Natural killer cell (primary cell): Measurements from ENCODE around the gene IL4I1. TPM values are rescaled to one million over a fixed set of nuclear protein-coding genes. Genes with fewer than 3 reads are reported as not detected.
A peak's percentile ranks its signal among the peaks of the same experiment; 100 is the strongest.

Source experiments
- ATAC-seq, 3 donors: fragments of 150-1000 bp in 2 of 3; fragments of 200-7000 bp in 1 of 3; cut with Tn5 transposase; 1 replicate in 1 of 3; 2 replicates in 2 of 3; pipeline ENCODE4 v1.10.0; 2021; ENCODE audit warnings: mild to moderate bottlenecking in 2 of 3, moderate library complexity in 2 of 3
- DNase-seq, 2 donors: peaks; one replicate each; pipeline versions ENCODE4 v3.0.0 to v3.0.0-alpha.2; 2013 to 2021; ENCODE audit warnings: mixed read lengths in 1 of 2
- H3K27ac ChIP-seq: one replicate; pipeline ENCODE4 v1.5.1; 2013; ENCODE audit warnings: mild to moderate bottlenecking, low read length
- H3K27me3 ChIP-seq: one replicate; pipeline ENCODE4 v1.6.1; 2013; ENCODE audit warnings: low read length; ENCODE audit not compliant: control insufficient read depth, insufficient read depth
- H3K36me3 ChIP-seq: one replicate; pipeline ENCODE4 v1.6.1; 2013; ENCODE audit warnings: low read length; ENCODE audit not compliant: control insufficient read depth, insufficient read depth
- H3K4me1 ChIP-seq: one replicate; pipeline ENCODE4 v1.6.1; 2013; ENCODE audit warnings: low read length; ENCODE audit not compliant: control insufficient read depth, insufficient read depth
- H3K4me3 ChIP-seq: one replicate; pipeline ENCODE4 v1.5.1; 2013; ENCODE audit warnings: low read length
- H3K9me3 ChIP-seq: one replicate; pipeline ENCODE4 v1.6.1; 2013; ENCODE audit warnings: low read length; ENCODE audit not compliant: control insufficient read depth, insufficient read depth
- H3K27ac Mint-ChIP-seq, 2 donors: one replicate each; pipeline ENCODE4 v1.8.0; 2022; ENCODE audit warnings: mild to moderate bottlenecking in 2 of 2, mixed read lengths in 2 of 2, moderate library complexity in 1 of 2
- H3K27me3 Mint-ChIP-seq, 2 donors: one replicate each; pipeline ENCODE4 v1.8.0; 2022; ENCODE audit warnings: low read depth in 2 of 2, mixed read lengths in 2 of 2
- H3K36me3 Mint-ChIP-seq: one replicate; pipeline ENCODE4 v1.8.0; 2022; ENCODE audit warnings: mixed read lengths
- H3K4me1 Mint-ChIP-seq, 2 donors: one replicate each; pipeline ENCODE4 v1.8.0; 2022; ENCODE audit warnings: mixed read lengths in 2 of 2
- H3K4me3 Mint-ChIP-seq: one replicate; pipeline ENCODE4 v1.8.0; 2022; ENCODE audit warnings: mild to moderate bottlenecking, moderate library complexity, mixed read lengths
- H3K9me3 Mint-ChIP-seq, 2 donors: one replicate each; pipeline ENCODE4 v1.8.0; 2022; ENCODE audit warnings: mixed read lengths in 2 of 2
- CTCF ChIP-seq: fragments of 200-600 bp; IDR thresholded peaks from one replicate; pipeline ENCODE4 v1.8.0; 2022; ENCODE audit warnings: antibody characterized with exemption
- WGBS: methylation state at CpG from one replicate; pipeline ENCODE4 v1.1.7; 2013; ENCODE audit warnings: missing lambda C conversion rate; ENCODE audit not compliant: insufficient coverage; 5-methylcytosine and 5-hydroxymethylcytosine counted together
- intact Hi-C: fragments of 100-400 bp; cut with micrococcal nuclease; formaldehyde crosslinking; loops from one replicate; pipeline ENCODE4 v1.14.2; 2022
- total RNA-seq, 4 donors: library from RNA; stranded (reverse); fragments of 120-200 nt in 1 of 4; gene quantifications; one replicate each; pipeline versions ENCODE4 v1.2.3 to v1.2.4, GENCODE V29; 2013 to 2022

IL4I1 gene
- total RNA-seq, 3 donors from 2014 or later (not counting 1 experiment from before 2014, with no cell fraction given): 3.0 to 3.8 (median 3.4) TPM

DNA sequence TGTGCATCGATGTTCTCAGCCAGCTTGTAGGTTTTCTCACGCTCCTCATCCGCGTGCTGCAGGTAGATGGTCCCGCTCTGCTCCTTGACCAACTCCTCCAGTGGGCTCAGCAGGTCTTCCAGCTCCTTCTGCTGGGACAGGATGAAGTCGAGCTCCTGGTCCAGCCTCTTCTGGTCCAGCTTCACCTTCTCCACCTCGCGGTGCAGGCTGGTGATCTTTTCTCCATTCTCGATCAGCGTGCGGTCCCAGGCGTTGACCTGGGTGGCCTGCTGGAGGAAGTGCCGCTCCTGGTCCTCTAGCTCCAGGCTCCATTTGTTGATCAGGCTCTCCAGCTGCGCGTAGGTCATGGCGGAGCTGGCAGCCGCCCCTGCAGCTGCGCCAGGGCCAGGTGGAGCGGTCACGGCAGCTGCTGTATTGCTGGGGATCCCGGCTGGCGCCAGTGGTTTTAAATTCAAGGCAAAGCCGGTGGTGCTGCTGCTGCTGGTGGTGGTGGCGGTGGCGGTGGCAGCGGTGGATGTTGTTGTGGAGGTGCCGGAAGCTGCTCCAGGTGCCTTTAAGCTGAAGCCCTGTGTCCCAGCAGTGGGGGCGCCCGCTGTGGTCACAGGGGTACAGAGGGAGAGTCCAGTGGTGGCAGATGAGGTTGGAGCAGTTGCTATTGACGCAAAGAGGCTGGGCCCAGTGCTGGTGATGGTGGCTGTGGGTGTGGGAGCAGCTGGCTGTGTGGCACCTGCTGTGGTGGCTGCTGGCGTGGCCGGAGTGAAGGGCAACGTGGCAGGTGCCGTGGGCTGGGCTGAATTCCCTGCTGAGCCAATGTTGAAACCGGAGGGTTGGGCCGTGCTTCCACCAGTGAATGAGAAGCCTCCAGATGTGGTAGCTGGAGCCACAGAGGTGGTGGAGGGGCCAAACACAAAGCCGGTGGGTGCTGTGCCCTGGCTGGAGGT, 12.1 kb upstream of the IL4I1 start:
- Mint-ChIP-seq H3K27me3 (no peaks in the 10 kb centered on the region), H3K4me1 (peaks cover 9 to 23% of the 10 kb centered on the region in 2 donors), H3K9me3 (no peaks in the 10 kb centered on the region), H3K36me3 (no peaks in the 10 kb centered on the region), H3K4me3 (no peak overlapping the region), H3K27ac (peak overlapping the region in 1 of 2 donors; percentile 21)
- Histone ChIP-seq H3K27me3 (no peaks in the 10 kb centered on the region), H3K4me1 (peaks cover 13% of the 10 kb centered on the region), H3K9me3 (no peaks in the 10 kb centered on the region), H3K27ac (no peak overlapping the region), H3K36me3 (peaks cover 33% of the 10 kb centered on the region), H3K4me3 (no peak overlapping the region)
- ATAC-seq (no peak), DNase-seq (no peak)
- intact Hi-C loops: no loop called here
- TF ChIP-seq CTCF: no peak
- 97% methylated on average over 37 of the region's 37 CpGs for WGBS

- Histone ChIP-seq H3K27me3 (no peaks in the 10 kb centered on the region), H3K27ac (no peak overlapping the region)
Measured at GRCh38 chr19:49907745-49908446, 11.2 kb upstream of the IL4I1 start.

DNA sequence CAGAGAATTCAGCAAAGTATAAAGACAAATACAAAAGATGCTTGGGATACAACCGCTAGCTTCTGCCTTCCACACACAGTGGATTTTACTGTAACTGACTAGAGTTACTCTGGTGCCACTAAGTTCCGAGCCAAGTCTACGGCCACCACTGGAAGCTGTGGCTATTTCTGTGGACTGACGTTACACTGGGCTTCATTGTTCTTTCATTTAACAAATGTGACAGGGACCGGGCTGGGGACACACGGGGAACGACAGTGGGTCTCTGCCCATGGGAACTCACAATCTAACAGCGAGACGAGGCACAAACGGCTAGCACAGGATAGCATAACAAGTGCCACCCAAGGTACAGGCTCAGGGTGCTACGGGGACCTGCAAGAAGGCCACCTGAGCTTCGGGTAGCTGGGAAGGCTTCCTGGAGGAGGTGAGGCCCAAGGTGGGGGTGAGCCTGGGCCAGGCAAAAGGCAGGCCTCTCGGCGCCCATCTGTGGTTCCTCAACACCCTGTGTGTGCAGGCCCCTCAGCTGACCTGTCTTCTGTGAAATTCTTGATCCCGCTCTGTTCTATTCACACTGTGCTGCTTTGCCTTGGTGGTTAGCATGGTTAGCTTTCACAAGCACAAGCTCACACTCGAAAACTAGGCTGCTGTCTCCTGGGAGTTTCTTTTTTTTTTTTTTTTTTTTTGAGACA, 10.3 kb upstream of the IL4I1 start:
- no peaks in the 10 kb centered on the region for H3K9me3 ChIP-seq
- no peaks in the 10 kb centered on the region for H3K9me3 Mint-ChIP-seq
- intact Hi-C loops: no loop called here
- DNase-seq (no peak), ATAC-seq (no peak)
- H3K4me1 Mint-ChIP-seq: peaks cover 9 to 14% of the 10 kb centered on the region in 2 donors
- H3K27me3 Mint-ChIP-seq: no peaks in the 10 kb centered on the region
- H3K27ac Mint-ChIP-seq: peak overlapping the region in 1 of 2 donors; percentile 24
- no peak overlapping the region for H3K27ac ChIP-seq
- H3K27me3 ChIP-seq: no peaks in the 10 kb centered on the region
- peaks cover 13% of the 10 kb centered on the region for H3K4me1 ChIP-seq
- H3K4me3 ChIP-seq: no peak overlapping the region
- no peaks in the 10 kb centered on the region for H3K36me3 Mint-ChIP-seq
- peaks cover 23% of the 10 kb centered on the region for H3K36me3 ChIP-seq
- no peak for TF ChIP-seq CTCF
- 94% methylated on average over 16 of the region's 16 CpGs for WGBS
- no peak overlapping the region for H3K4me3 Mint-ChIP-seq

More at GRCh38 chr19:49907745-49908446, 11.2 kb upstream of the IL4I1 start:
- H3K27ac Mint-ChIP-seq: no peak overlapping the region
- peaks cover 13% of the 10 kb centered on the region for H3K4me1 ChIP-seq
- TF ChIP-seq CTCF: no peak
- H3K4me1 Mint-ChIP-seq: peaks cover 9 to 15% of the 10 kb centered on the region in 2 donors
- no peaks in the 10 kb centered on the region for H3K36me3 Mint-ChIP-seq
- no peak for ATAC-seq
- peaks cover 26% of the 10 kb centered on the region for H3K36me3 ChIP-seq
- intact Hi-C loops: no loop called here
- H3K27me3 Mint-ChIP-seq: no peaks in the 10 kb centered on the region
- no peaks in the 10 kb centered on the region for H3K9me3 ChIP-seq
- H3K4me3 ChIP-seq: no peak overlapping the region
- DNase-seq: no peak
- no peaks in the 10 kb centered on the region for H3K9me3 Mint-ChIP-seq
- no peak overlapping the region for H3K4me3 Mint-ChIP-seq
- WGBS: 93% methylated on average over 22 of the region's 23 CpGs
